HCT116 (cell line): ENCODE measurements around the gene TOR1AIP2. TPM values are rescaled to one million over a fixed set of nuclear protein-coding genes. Genes with fewer than 3 reads are reported as not detected.

Experiments
- ATAC-seq: fragments of 200-7000 bp; cut with Tn5 transposase; 2 replicates; pipeline ENCODE4 v1.9.1; 2020; ENCODE audit warnings: mild to moderate bottlenecking, moderate library complexity
- BruUV-seq: library from RNA; stranded (reverse); fragments of 400-500 nt; replicated peaks from 2 replicates; lab custom pipeline; 2021; lab: Mats Ljungman, UMichigan
- CTCF ChIA-PET: fragments of 300-600 bp; sonication (Branson Sonifier 250); formaldehyde crosslinking; loops from one replicate; lab custom pipeline; 2021; ENCODE audit warnings: antibody characterized with exemption; lab: Charles Lee
- POLR2A ChIA-PET: fragments of 300-600, 350-600 bp; sonication (Branson Sonifier 250); formaldehyde crosslinking; loops from one replicate; lab custom pipeline; 2021; ENCODE audit warnings: antibody characterized with exemption; lab: Charles Lee
- RAD21 ChIA-PET, 2 experiments: fragments of 300-600 bp; sonication (Branson Sonifier 250); formaldehyde crosslinking; loops; one replicate each; lab custom pipeline; 2023; ENCODE audit warnings: low total read pairs in 2 of 2; ENCODE audit not compliant: uncharacterized antibody in 2 of 2, unreplicated experiment in 2 of 2, low non-redundant PET in 1 of 2; lab: Charles Lee
- DNase-seq: peaks from one replicate; pipeline ENCODE4 v3.0.0-alpha.2; 2010; ENCODE audit warnings: low read depth, low spot score
- H2AFZ ChIP-seq: fragments of 200-600 bp; shearing (Covaris generic), sonication (generic); 2 replicates; pipeline ENCODE4 v1.6.1; 2017; ENCODE audit warnings: low read depth, mixed run types, mixed read lengths, antibody characterized with exemption, low read length; ENCODE audit not compliant: poor library complexity, severe bottlenecking
- H3K27ac ChIP-seq: 2 replicates; pipeline ENCODE4 v1.5.1; 2012; ENCODE audit warnings: low read depth, low read length
- H3K27me3 ChIP-seq: fragments of 200-600 bp; sonication (generic); 2 replicates; pipeline ENCODE4 v1.6.1; 2016; ENCODE audit warnings: mixed run types, low read length, mixed read lengths; ENCODE audit not compliant: insufficient read depth
- H3K36me3 ChIP-seq, 2 experiments: fragments of 200-500 bp in 1 of 2; fragments of 200-600 bp in 1 of 2; sonication (Bioruptor generic) in 1 of 2; sonication (generic) in 1 of 2; 2 replicates each; pipeline versions ENCODE4 v1.5.1 to v1.6.1; 2014 to 2016; ENCODE audit warnings: low read length in 2 of 2, inconsistent platforms in 1 of 2, mixed read lengths in 1 of 2, mixed run types in 1 of 2; ENCODE audit not compliant: insufficient read depth in 2 of 2, control insufficient read depth in 1 of 2
- H3K4me1 ChIP-seq, 2 experiments: fragments of 200-600 bp in 1 of 2; sonication (generic) in 1 of 2; 2 replicates each; pipeline versions ENCODE4 v1.5.1 to v1.6.1; 2012 to 2017; ENCODE audit warnings: low read length in 2 of 2, inconsistent platforms in 1 of 2, mild to moderate bottlenecking in 1 of 2, mixed read lengths in 1 of 2, mixed run types in 1 of 2, moderate library complexity in 1 of 2; ENCODE audit not compliant: insufficient read depth in 2 of 2, control insufficient read depth in 1 of 2
- H3K4me2 ChIP-seq: fragments of 200-600 bp; sonication (generic); 2 replicates; pipeline ENCODE4 v1.6.1; 2017; ENCODE audit warnings: mixed run types, low read length, mixed read lengths
- H3K4me3 ChIP-seq, 2 experiments: fragments of 200-600 bp in 1 of 2; sonication (generic) in 1 of 2; replicated peaks in 1 of 2; 2 replicates each; pipeline ENCODE4 v1.5.1; 2011 to 2016; ENCODE audit warnings: low read length in 2 of 2, control low read depth in 1 of 2, low read depth in 1 of 2, mild to moderate bottlenecking in 1 of 2, mixed read lengths in 1 of 2, mixed run types in 1 of 2
- H3K79me2 ChIP-seq: fragments of 200-600 bp; sonication (generic); 2 replicates; pipeline ENCODE4 v1.6.1; 2017; ENCODE audit warnings: mild to moderate bottlenecking, mixed run types, low read length, moderate library complexity, mixed read lengths; ENCODE audit not compliant: insufficient read depth
- H3K9ac ChIP-seq: fragments of 200-600 bp; sonication (generic); 2 replicates; pipeline ENCODE4 v1.6.1; 2016; ENCODE audit warnings: low read length, mixed read lengths
- H3K9me2 ChIP-seq: fragments of 200-600 bp; sonication (generic), shearing (Covaris generic); 2 replicates; pipeline ENCODE4 v1.6.1; 2017; ENCODE audit warnings: mixed run types, mild to moderate bottlenecking, moderate library complexity; ENCODE audit not compliant: insufficient read depth
- H3K9me3 ChIP-seq, 2 experiments: fragments of 200-500 bp in 1 of 2; fragments of 200-600 bp in 1 of 2; sonication (Bioruptor generic) in 1 of 2; sonication (generic) in 1 of 2; 2 replicates each; pipeline ENCODE4 v1.6.1; 2014 to 2017; ENCODE audit warnings: low read length in 2 of 2, mixed read lengths in 2 of 2, inconsistent platforms in 1 of 2, low read depth in 1 of 2, mild to moderate bottlenecking in 1 of 2, mixed run types in 1 of 2, moderate library complexity in 1 of 2; ENCODE audit not compliant: control insufficient read depth in 1 of 2, insufficient read depth in 1 of 2
- H4K20me1 ChIP-seq: fragments of 200-600 bp; sonication (generic), shearing (Covaris generic); 2 replicates; pipeline ENCODE4 v1.6.1; 2017; ENCODE audit warnings: mixed run types, mild to moderate bottlenecking, moderate library complexity; ENCODE audit not compliant: insufficient read depth
- CBX3 ChIP-seq: IDR thresholded peaks from 2 replicates; pipeline ENCODE4 v1.6.1; 2012; ENCODE audit warnings: low read depth
- CTCF ChIP-seq, 3 experiments: fragments of 200-600 bp in 1 of 3; sonication (generic) in 1 of 3; IDR thresholded peaks in 2 of 3; conservative IDR thresholded peaks in 1 of 3; 2 replicates each; pipeline ENCODE4 v1.5.1; 2012 to 2017; ENCODE audit warnings: low read depth in 2 of 3, low read length in 2 of 3, antibody characterized with exemption in 1 of 3, borderline replicate concordance in 1 of 3, control low read depth in 1 of 3, mild to moderate bottlenecking in 1 of 3, mixed read lengths in 1 of 3, mixed run types in 1 of 3, moderate library complexity in 1 of 3; ENCODE audit not compliant: insufficient read depth in 1 of 3
- EGR1 ChIP-seq: IDR thresholded peaks from 2 replicates; pipeline ENCODE4 v1.6.1; 2012; ENCODE audit warnings: low read depth
- ELF1 ChIP-seq: IDR thresholded peaks from 2 replicates; pipeline ENCODE4 v1.6.1; 2012; ENCODE audit warnings: low read depth, borderline replicate concordance
- EZH2 ChIP-seq: fragments of 200-600 bp; sonication (generic); IDR thresholded peaks from 2 replicates; pipeline ENCODE4 v1.6.1; 2017; ENCODE audit warnings: antibody characterized with exemption, mixed run types
- JUND ChIP-seq: IDR thresholded peaks from 2 replicates; pipeline ENCODE4 v1.6.1; 2012
- POLR2A ChIP-seq: IDR thresholded peaks from 2 replicates; pipeline ENCODE4 v1.7.0; 2011; ENCODE audit warnings: borderline replicate concordance; ENCODE audit not compliant: insufficient read depth, insufficient read length; ENCODE audit errors: extremely low read depth
- POLR2AphosphoS5 ChIP-seq: IDR thresholded peaks from 2 replicates; pipeline ENCODE4 v1.6.1; 2011; ENCODE audit warnings: mild to moderate bottlenecking, low read depth, low read length, moderate library complexity
- RAD21 ChIP-seq: IDR thresholded peaks from 2 replicates; pipeline ENCODE4 v1.6.1; 2012; ENCODE audit warnings: low read depth, mild to moderate bottlenecking
- SIN3A ChIP-seq: IDR thresholded peaks from 2 replicates; pipeline ENCODE4 v1.6.1; 2012; ENCODE audit warnings: low read depth
- SP1 ChIP-seq: IDR thresholded peaks from 2 replicates; pipeline ENCODE4 v1.6.1; 2012; ENCODE audit warnings: low read depth
- SRF ChIP-seq: IDR thresholded peaks from 2 replicates; pipeline ENCODE4 v1.6.1; 2012; ENCODE audit warnings: low read depth
- TCF7L2 ChIP-seq: IDR thresholded peaks from 2 replicates; pipeline ENCODE4 v1.7.0; 2011; ENCODE audit warnings: borderline replicate concordance, inconsistent platforms; ENCODE audit not compliant: insufficient read depth, insufficient read length; ENCODE audit errors: extremely low read depth
- YY1 ChIP-seq: IDR thresholded peaks from 2 replicates; pipeline ENCODE4 v1.6.1; 2011; ENCODE audit warnings: low read length, low read depth, moderate library complexity, mild to moderate bottlenecking; ENCODE audit not compliant: insufficient replicate concordance; ENCODE audit errors: extremely low read depth
- ZFX ChIP-seq: fragments of 450-650 bp; IDR thresholded peaks from 2 replicates; pipeline ENCODE4 v1.6.1; 2017
- intact Hi-C: fragments of 100-400 bp; cut with micrococcal nuclease; formaldehyde crosslinking; loops from 2 replicates; pipeline ENCODE4 v1.10.0; 2022
- total RNA-seq: library from RNA; stranded (reverse); gene quantifications from one replicate; pipeline ENCODE4 v1.2.1, GENCODE V29; 2021; ENCODE audit not compliant: unreplicated experiment
- TF ChIP-seq, protein P1 (sequence below): IDR thresholded peaks from 2 replicates; pipeline ENCODE4 v1.6.1; 2011; ENCODE audit warnings: mild to moderate bottlenecking, low read length, moderate library complexity; ENCODE audit not compliant: insufficient replicate concordance; ENCODE audit errors: extremely low read depth
- TF ChIP-seq, protein P2 (sequence below): IDR thresholded peaks from 2 replicates; pipeline ENCODE4 v1.6.1; 2012
- TF ChIP-seq, protein P3 (sequence below): IDR thresholded peaks from 2 replicates; pipeline ENCODE4 v1.6.1; 2012; ENCODE audit warnings: low read depth

TOR1AIP2 gene
- total RNA-seq, 1 experiment from 2014 or later = 106 TPM

- CTCF ChIA-PET = interaction anchor here (1.8 kb wide), 1 partner anchor 110 kb away, joined by 5 read pairs; no protein-coding TSS in a partner anchor
- Histone ChIP-seq H3K9me3 (no peaks in the 10 kb centered on the region), H3K27me3 (no peaks in the 10 kb centered on the region), H3K27ac (no peak overlapping the region), H3K36me3 (no peaks in the 10 kb centered on the region), H3K4me3 (no peak overlapping the region), H3K4me2 (no peak overlapping the region), H3K9ac (no peak overlapping the region), H4K20me1 (no peaks in the 10 kb centered on the region)
- RAD21 ChIA-PET = no interaction called here
- no TSS peak for BruUV-seq
- POLR2A ChIA-PET = no interaction called here
- ATAC-seq = no peak
- TF ChIP-seq SP1 (no peak), EGR1 (no peak), SRF (no peak), POLR2A (no peak), ZFX (no peak), TCF7L2 (no peak), SIN3A (no peak), EZH2 (no peak), YY1 (no peak), JUND (no peak), POLR2AphosphoS5 (no peak), ELF1 (no peak), CTCF (IDR thresholded peaks at IDR 0.05 in 2 of 3, conservative IDR thresholded peaks at IDR 0.05 in 1 of 3; ENCODE audit: borderline replicate concordance in 1 of 3, insufficient read depth in 1 of 3, low read depth in 2 of 3, low read length in 2 of 3) (no peak), CBX3 (no peak), RAD21 (no peak)
- TF ChIP-seq, protein P1, sequence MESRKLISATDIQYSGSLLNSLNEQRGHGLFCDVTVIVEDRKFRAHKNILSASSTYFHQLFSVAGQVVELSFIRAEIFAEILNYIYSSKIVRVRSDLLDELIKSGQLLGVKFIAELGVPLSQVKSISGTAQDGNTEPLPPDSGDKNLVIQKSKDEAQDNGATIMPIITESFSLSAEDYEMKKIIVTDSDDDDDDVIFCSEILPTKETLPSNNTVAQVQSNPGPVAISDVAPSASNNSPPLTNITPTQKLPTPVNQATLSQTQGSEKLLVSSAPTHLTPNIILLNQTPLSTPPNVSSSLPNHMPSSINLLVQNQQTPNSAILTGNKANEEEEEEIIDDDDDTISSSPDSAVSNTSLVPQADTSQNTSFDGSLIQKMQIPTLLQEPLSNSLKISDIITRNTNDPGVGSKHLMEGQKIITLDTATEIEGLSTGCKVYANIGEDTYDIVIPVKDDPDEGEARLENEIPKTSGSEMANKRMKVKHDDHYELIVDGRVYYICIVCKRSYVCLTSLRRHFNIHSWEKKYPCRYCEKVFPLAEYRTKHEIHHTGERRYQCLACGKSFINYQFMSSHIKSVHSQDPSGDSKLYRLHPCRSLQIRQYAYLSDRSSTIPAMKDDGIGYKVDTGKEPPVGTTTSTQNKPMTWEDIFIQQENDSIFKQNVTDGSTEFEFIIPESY = no peak
- TF ChIP-seq, protein P2, sequence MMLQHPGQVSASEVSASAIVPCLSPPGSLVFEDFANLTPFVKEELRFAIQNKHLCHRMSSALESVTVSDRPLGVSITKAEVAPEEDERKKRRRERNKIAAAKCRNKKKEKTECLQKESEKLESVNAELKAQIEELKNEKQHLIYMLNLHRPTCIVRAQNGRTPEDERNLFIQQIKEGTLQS = no peak
- TF ChIP-seq, protein P3, sequence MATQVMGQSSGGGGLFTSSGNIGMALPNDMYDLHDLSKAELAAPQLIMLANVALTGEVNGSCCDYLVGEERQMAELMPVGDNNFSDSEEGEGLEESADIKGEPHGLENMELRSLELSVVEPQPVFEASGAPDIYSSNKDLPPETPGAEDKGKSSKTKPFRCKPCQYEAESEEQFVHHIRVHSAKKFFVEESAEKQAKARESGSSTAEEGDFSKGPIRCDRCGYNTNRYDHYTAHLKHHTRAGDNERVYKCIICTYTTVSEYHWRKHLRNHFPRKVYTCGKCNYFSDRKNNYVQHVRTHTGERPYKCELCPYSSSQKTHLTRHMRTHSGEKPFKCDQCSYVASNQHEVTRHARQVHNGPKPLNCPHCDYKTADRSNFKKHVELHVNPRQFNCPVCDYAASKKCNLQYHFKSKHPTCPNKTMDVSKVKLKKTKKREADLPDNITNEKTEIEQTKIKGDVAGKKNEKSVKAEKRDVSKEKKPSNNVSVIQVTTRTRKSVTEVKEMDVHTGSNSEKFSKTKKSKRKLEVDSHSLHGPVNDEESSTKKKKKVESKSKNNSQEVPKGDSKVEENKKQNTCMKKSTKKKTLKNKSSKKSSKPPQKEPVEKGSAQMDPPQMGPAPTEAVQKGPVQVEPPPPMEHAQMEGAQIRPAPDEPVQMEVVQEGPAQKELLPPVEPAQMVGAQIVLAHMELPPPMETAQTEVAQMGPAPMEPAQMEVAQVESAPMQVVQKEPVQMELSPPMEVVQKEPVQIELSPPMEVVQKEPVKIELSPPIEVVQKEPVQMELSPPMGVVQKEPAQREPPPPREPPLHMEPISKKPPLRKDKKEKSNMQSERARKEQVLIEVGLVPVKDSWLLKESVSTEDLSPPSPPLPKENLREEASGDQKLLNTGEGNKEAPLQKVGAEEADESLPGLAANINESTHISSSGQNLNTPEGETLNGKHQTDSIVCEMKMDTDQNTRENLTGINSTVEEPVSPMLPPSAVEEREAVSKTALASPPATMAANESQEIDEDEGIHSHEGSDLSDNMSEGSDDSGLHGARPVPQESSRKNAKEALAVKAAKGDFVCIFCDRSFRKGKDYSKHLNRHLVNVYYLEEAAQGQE = no peak
- TF ChIP-seq, all 23 proteins: peak for 0
- intact Hi-C loops = loop anchor here (10.0 kb wide), 1 partner anchor 562 kb away; no protein-coding TSS in a partner anchor
- Histone ChIP-seq H3K9me2 (no peaks in the 10 kb centered on the region), H3K79me2 (no peaks in the 10 kb centered on the region), H2AFZ (no peak overlapping the region), H3K4me1 (peaks cover 3 to 18% of the 10 kb centered on the region in 2 experiments; a peak in 3 of 4 replicates)
- DNase-seq = no peak
Observed at GRCh38 chr1:179817056-179817455, 60.5 kb downstream of the TOR1AIP2 start.
